GM18505 (cell line): Measurements from ENCODE around the gene CYP2A13.
"Not testable (repeated sequence)": the region's sequence is repeated elsewhere in the genome, so short reads cannot be mapped to it uniquely, and the experiment has no call there.

Source experiments
- ATAC-seq: cut with Tn5 transposase; IDR thresholded peaks from one replicate; pipeline ENCODE4 v1.9.1; 2021; ENCODE audit not compliant: unreplicated experiment
- POLR2A ChIP-seq: IDR thresholded peaks from 4 replicates; pipeline ENCODE4 v1.6.1; 2011; ENCODE audit warnings: borderline replicate concordance; ENCODE audit not compliant: insufficient read depth, insufficient read length; ENCODE audit errors: extremely low read depth

CYP2A13 gene

DNA sequence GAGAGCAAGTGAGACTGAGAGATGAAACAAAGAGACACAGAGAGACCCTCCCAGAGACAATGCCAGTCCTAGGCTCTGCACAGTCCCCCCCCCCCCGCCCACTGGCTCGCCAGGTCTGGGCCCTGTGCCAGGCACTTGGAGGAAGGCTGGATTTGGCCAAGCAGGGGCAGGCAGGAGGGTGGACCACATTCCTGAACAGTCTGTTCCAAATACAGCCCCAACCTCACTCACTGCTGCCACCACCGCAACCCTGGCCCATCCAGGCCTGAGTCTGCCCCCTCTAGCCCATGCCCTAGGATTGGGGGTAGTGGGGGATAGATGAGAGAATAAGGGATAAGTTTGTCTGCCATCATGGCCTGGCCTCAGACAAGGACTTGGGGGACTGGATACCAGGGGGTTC lies 45.0 kb downstream of the CYP2A13 start:
- no peak for ATAC-seq
- no peak for TF ChIP-seq POLR2A

DNA sequence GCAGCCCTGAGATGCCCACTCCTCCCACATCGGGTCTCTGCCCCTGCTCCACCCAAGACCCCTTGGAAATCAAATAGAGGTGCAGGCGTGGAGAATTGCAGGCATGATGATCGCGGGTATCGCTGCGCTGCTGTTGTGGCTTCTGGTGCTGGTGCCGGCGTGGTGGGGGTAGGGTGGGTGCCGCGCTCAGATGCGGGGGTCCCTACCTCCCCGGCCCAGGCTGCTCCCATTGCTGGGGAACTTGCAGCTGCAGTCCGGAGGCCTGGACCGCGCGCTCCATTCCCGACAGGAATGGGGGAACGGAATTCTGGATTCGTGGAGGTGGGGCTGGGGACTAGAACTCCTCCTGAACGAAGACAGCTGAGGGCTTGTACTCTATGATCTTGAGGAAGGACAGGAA lies 46.4 kb downstream of the CYP2A13 start:
- no peak for ATAC-seq
- no peak for TF ChIP-seq POLR2A

DNA sequence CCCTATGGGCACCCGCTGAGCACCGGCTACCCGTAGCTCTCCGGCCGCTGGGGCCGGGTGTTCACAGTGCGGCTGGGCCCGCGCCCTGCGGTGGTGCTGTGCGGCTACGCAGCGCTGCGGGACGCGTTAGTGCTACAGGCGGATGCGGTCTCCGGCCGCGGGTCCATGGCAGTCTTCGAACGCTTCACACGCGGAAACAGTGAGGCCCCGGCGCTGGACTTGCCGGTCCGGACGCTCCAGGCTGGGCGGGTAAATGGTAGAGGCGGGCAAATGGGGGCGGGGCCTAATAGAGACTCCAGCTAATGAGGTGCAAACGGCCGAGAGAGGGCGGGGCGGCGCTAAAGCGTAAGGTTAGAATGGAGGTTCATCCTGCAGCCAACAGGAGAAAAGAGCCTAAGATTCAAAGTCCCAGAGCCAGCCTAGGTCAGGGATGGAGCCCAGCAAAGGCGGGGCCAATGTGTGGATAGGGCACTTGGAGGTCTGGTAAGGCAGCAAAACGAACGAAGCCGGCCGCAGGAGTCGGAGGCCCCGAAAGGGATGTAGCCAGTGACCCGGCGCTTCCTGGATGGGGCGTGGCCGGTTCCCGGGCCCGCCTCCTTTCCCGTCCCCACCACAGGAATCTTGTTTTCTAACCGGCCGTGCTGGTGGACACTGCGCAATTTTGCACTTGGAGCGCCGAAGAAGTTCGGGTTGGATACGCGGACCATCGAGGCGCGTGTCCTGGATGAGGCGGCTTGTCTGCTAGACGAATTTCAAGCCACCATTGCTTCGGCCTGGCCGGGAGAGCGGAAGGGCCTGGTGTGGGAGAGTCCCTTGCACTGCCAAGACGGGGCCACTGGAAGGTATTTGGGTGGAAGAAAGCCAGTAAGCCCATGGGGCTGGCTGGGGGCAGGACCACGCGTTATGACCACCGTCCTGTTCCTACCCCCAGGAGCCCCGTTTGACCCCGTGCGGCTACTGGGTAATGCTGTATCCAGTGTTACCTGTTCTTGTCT lies 47.4 kb downstream of the CYP2A13 start:
- ATAC-seq: not testable (repeated sequence)

DNA sequence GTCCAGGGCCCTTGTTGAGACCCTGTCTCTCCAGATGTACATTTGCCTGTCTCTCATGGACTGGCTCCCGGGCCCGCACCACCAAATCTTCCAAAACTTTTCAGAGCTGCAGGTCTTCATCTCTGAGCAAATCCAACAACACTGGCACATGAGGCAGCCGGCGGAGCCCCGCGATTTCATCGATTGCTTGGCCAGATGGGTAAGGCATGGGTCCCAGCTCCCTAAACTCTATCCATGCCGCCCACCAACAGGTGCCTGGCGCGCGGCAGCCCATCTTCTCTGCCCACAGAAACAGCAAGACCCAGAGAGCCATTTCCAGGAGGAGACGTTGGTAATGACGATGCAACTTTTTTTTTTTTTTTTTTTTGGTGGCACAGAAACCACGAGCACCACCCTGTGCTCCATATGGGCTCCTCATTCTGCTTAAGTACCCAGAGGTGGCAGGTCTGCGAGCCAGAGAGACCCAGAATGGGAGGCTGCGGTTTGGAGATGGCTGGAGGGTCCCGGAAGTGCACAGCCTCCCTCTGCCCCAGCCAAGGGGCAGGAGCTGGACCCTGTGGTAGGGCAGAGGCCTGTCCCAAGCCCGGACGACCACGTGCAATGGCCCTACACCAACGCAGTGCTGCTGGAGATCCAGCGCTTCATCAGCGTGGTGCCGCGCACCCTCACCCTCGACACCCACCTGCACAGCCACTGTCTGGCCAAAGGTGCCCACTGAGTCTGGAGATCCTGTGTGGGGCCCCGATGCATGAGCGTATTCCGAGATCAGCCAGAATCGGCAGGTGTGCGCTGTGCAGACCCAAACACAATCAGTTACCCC lies 48.6 kb downstream of the CYP2A13 start:
- no peak for ATAC-seq
- no peak for TF ChIP-seq POLR2A

DNA sequence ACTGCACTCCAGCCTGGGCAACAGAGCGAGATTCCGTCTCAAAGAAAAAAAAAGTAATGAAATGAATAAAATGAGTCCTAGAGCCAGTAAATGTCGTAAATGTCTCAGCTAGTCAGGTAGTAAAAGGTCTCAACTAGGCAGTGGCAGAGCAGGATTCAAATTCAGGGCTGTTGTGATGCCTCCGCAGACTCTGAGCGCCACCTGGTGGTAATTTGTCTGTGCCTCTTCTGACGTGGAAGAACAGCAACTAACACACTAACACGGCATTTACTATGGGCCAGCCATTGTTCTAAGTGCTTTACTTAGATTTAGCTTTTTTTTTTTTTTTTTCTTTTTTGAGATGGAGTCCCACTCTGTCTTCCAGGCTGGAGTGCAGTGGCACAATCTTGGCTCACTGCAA lies 56.2 kb downstream of the CYP2A13 start:
- ATAC-seq: no peak
- TF ChIP-seq POLR2A: no peak
